Heart right ventricle (tissue), 16 donors: ENCODE results near the gene PSMB3. TPM values are rescaled to one million over a fixed set of nuclear protein-coding genes. Genes with fewer than 3 reads are reported as not detected.

Source experiments
- ATAC-seq, 8 donors: fragments of 200-7000 bp; cut with Tn5 transposase; one replicate each; pipeline ENCODE4 v1.9.1; 2020; ENCODE audit warnings: mild to moderate bottlenecking in 8 of 8, moderate library complexity in 8 of 8, moderate number of reproducible peaks in 1 of 8
- DNase-seq, 2 donors: peaks; one replicate each; pipeline ENCODE4 v3.0.0-alpha.2; 2020
- H3K27ac ChIP-seq, 10 donors: fragments of 200-600 bp; sonication (generic) in 2 of 10; one replicate each; pipeline versions ENCODE4 v1.5.0 to v1.8.0; 2020 to 2022; ENCODE audit warnings: mild to moderate bottlenecking in 3 of 10
- H3K27me3 ChIP-seq, 7 donors: fragments of 200-600 bp; one replicate each; pipeline ENCODE4 v1.8.0; 2021 to 2022; ENCODE audit warnings: mild to moderate bottlenecking in 2 of 7
- H3K36me3 ChIP-seq, 9 donors: fragments of 200-600 bp; sonication (generic) in 1 of 9; one replicate each; pipeline versions ENCODE4 v1.5.0 to v1.8.0; 2020 to 2022; ENCODE audit warnings: mild to moderate bottlenecking in 2 of 9
- H3K4me1 ChIP-seq, 9 donors: fragments of 200-600 bp; sonication (generic) in 1 of 9; one replicate each; pipeline versions ENCODE4 v1.5.0 to v1.8.0; 2020 to 2022; ENCODE audit warnings: mild to moderate bottlenecking in 4 of 9
- H3K4me3 ChIP-seq, 10 donors: fragments of 200-600 bp; sonication (generic) in 2 of 10; one replicate each; pipeline versions ENCODE4 v1.5.0 to v1.8.0; 2020 to 2022; ENCODE audit warnings: mild to moderate bottlenecking in 7 of 10, moderate library complexity in 2 of 10
- H3K9me3 ChIP-seq, 11 donors: fragments of 200-600 bp in 10 of 11; sonication (generic) in 2 of 11; one replicate each; pipeline versions ENCODE4 v1.5.0 to v1.8.0; 2013 to 2022; ENCODE audit warnings: mild to moderate bottlenecking in 2 of 11, control low read depth in 1 of 11, moderate library complexity in 1 of 11
- CTCF ChIP-seq, 9 donors: fragments of 200-600 bp; sonication (generic) in 2 of 9; IDR thresholded peaks; one replicate each; pipeline versions ENCODE4 v1.5.0 to v1.8.0; 2021 to 2022; ENCODE audit warnings: antibody characterized with exemption in 9 of 9, mild to moderate bottlenecking in 5 of 9, moderate library complexity in 1 of 9
- WGBS, 2 donors: extraction: QIAGEN DNeasy Blood & Tissue Kit; methylation state at CpG; one replicate each; pipeline ENCODE4 v1.1.7; 2013; ENCODE audit warnings: inconsistent platforms in 1 of 2; 5-methylcytosine and 5-hydroxymethylcytosine counted together
- intact Hi-C, 10 donors: fragments of 100-400 bp; cut with DNase I; formaldehyde crosslinking; loops; one replicate each; pipeline versions ENCODE4 v1.11.1 to v1.14.2; 2022
- polyA plus RNA-seq, 2 donors: library from polyadenylated mRNA; stranded (reverse); fragments of 200-250 nt; gene quantifications; one replicate each; pipeline ENCODE4 v1.2.3, GENCODE V29; 2013
- total RNA-seq, 10 donors: library from RNA; stranded (reverse); fragmentation: NEBNext Ultra II Directional in 3 of 10; extraction: Animal tissue kit (Norgen Biotek cat#: 25700) in 3 of 10; gene quantifications; one replicate each; pipeline versions ENCODE4 v1.2.1 to v1.2.4, GENCODE V29; 2021 to 2023
- donor health status: Arrhythmogenic right ventricular cardiomyopathy.
- donor health status: ischemic (EF 13 %, LVEDD 7.1; RV severe dilation, severe dysfunction).
- donor health status: healthy with polysubstance abuse.
- donor health status: DM: no; HTN: yes; CAD: no.
- donor health status: DM: no; HTN: no; CAD: no.
- donor health status: ischemic (EF 25% LVEDD 6.9; RV normal size, moderate dysfunction).
- donor health status: ischemic (EF 25% LVEDD 5.7; RV mildly dilated, moderate dysfunction).
- donor health status: healthy.
- donor health status: DM: yes; HTN: yes; CAD: no.
- donor health status: Ischemic cardiomyopathy.
- donor health status: ischemic (EF 35%, LVEDD 5.7; RV mildly dilated, moderate dysfunction).
- donor health status: nonischemic (EF 11% LVEDD 7.7; RV severe dilation, severe dysfunction).
- donor health status: DM: yes; HTN: yes; CAD: no.
- donor health status: PGD.
- donor health status: ischemic (EF 29% LVEDD 5.4; RV normal size, mild dysfunction).
- donor health status: nonischemic (EF 23%, LVEDD 6.1; RV moderate dilation, normal function).

Gene PSMB3
- total and polyA plus RNA-seq, 12 donors = 148 to 379 (median 165) TPM

DNA sequence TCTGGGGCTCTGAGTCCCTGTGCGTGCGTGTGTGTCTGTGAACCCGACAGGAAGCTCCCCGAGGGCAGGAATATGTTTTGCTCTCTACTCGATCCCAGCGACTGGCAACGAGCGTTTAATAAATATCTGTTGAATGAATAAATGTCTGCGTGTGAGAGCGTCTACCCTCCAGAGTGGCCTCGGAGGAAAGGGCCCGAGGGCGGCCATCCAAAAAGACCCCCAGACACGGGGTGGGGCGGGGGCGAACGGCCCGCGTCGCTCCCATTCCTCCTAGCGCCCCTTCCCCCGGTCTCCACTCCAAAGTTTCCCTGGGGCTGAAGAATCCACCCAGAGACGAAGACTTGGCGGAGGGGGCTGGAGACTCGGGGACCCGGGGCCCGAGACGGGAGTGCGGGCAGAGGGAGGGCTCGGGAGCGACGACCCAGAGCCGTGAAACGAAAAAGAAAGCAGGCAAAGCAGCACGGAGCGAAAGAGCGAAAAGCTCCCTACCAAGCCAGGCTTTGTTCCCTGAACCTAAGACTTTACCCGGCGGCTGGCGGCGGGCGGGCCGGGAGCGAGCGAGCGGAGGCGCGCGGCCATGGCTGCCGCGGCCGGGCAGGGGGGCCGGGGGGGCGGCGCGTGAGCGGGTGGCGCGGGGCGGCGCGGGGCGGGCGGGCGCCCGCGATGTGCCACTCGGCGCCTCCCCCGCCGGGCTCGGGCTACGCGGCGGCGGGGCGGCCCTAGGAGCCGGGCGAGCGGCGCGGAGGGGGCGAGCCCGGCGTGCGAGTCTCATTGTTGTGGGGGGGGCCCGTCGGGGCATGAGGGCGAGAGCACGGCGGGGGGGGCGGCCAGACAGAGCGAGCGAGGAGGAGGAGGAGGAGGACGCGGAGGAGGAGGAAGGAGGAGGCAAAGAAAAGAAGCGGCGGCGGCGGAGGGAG lies 47.7 kb upstream of the PSMB3 start, which contains the start of gene MLLT6:
Gene MLLT6, plus strand, starts transcription at position 668 of the 917 bp plus-strand sequence. CDS start 360 bp downstream, outside the sequence.
- ATAC-seq = peak; percentile 33 to 72 (median 64)
- peak within 1 kb of the TSS; percentile 69 to 96 (median 90) for H3K4me3 ChIP-seq
- 1% methylated on average over 63 to 93 of the region's 100 CpGs for WGBS, 2 donors
- intact Hi-C loops = loop anchor here in 3 of 10 donors (2.0 to 5.0 kb wide), 3 partner anchors 26 to 42 kb away; partner anchors contain the start of genes CISD3 (in 1 of the 3) and PCGF2 (in 1 of the 3)
- H3K4me1 ChIP-seq = peaks cover 8 to 69% (median 37%) of the 10 kb centered on the region in 9 donors
- H3K27me3 ChIP-seq = no peaks in the 10 kb centered on the region
- H3K27ac ChIP-seq = peak within 1 kb of the TSS; percentile 92 to 100 (median 98)
- TF ChIP-seq CTCF (IDR thresholded peaks at IDR 0.05) = no peak
- H3K9me3 ChIP-seq = no peaks in the 10 kb centered on the region
- DNase-seq = peak; percentile 81 to 87
- peaks cover 0 to 30% (median 10%) of the 10 kb centered on the region in 9 donors for H3K36me3 ChIP-seq

GRCh38 chr17:38705523-38705802 lies 47.1 kb upstream of the PSMB3 start:
- Histone ChIP-seq H3K4me3 (peak overlapping the region; percentile 69 to 96 (median 88)), H3K4me1 (peaks cover 8 to 70% (median 41%) of the 10 kb centered on the region in 9 donors), H3K9me3 (no peaks in the 10 kb centered on the region), H3K36me3 (peaks cover 0 to 36% (median 10%) of the 10 kb centered on the region in 9 donors), H3K27ac (peak overlapping the region; percentile 92 to 100 (median 98)), H3K27me3 (no peaks in the 10 kb centered on the region)
- intact Hi-C loops = loop anchor here in 2 of 10 donors (2.0 to 5.0 kb wide), 2 partner anchors 25 to 37 kb away; partner anchors contain the start of gene CISD3 (in 1 of the 2)
- DNase-seq (no peak), ATAC-seq (no peak)
- no peak for TF ChIP-seq CTCF (IDR thresholded peaks at IDR 0.05)
- WGBS, 2 donors = 0 to 1% methylated on average over 21 to 29 of the region's 32 CpGs

DNA sequence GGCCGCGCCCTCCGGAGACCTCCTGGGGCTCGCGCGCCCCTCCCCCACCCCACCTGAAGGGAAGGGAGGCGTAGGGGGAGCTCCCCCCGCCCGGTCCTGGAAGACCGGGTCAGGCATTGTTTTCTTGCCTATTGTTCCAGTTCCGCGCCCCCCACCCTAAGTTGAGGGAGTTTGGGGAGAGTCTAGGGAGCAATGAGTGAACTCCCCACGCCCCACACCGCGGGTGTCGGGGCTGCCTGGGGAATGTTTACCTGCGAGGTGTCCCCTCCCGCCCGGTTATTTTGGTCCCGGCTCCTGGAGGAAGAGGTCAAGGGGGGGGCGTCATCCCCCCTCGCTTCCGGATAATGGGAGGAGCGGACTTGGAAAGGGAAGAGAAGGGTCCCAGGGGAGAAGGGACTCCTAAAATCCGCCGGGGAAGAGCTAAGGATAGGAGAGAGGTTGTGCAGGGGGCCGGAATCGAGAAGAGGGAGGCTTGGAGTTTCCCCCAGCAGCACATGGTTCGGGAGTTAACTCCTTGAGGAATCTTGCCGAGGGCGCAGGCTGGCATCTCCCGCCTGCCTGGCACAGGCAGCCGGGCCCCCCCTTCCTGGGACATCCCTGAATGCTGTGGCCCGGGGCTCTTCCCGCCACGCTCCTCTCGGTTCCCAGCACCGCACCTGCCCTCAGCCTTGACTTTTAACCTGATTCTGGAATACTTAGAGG lies 46.6 kb upstream of the PSMB3 start:
- 1% methylated on average over 38 of the region's 38 CpGs for WGBS, 2 donors
- Histone ChIP-seq H3K4me1 (peaks cover 8 to 72% (median 45%) of the 10 kb centered on the region in 9 donors), H3K27me3 (no peaks in the 10 kb centered on the region), H3K9me3 (no peaks in the 10 kb centered on the region), H3K27ac (peak overlapping the region; percentile 92 to 100 (median 98)), H3K4me3 (peak overlapping the region; percentile 69 to 96 (median 88)), H3K36me3 (peaks cover 0 to 41% (median 10%) of the 10 kb centered on the region in 9 donors)
- intact Hi-C loops = loop anchor here in 3 of 10 donors (2.0 to 5.0 kb wide), 3 partner anchors 23 to 36 kb away; partner anchors contain the start of gene CISD3 (in 1 of the 3)
- DNase-seq (peak; percentile 72 to 83), ATAC-seq (peak in 5 of 8 donors; percentile 0 to 25 (median 9))
- no peak for TF ChIP-seq CTCF (IDR thresholded peaks at IDR 0.05)
